H1 (cell line): ENCODE measurements around the gene BCAM. TPM values are rescaled to one million over a fixed set of nuclear protein-coding genes. Genes with fewer than 3 reads are reported as not detected.

Experiments used
- CTCF ChIA-PET: fragments of 300-600 bp; sonication (Branson Sonifier 250); formaldehyde crosslinking; loops from one replicate; lab custom pipeline; 2021; ENCODE audit not compliant: partially characterized antibody; lab: Charles Lee
- POLR2A ChIA-PET: fragments of 300-600 bp; sonication (Branson Sonifier 250); formaldehyde crosslinking; loops from one replicate; lab custom pipeline; 2021; ENCODE audit warnings: inconsistent platforms; ENCODE audit not compliant: partially characterized antibody; lab: Charles Lee
- DNase-seq, 2 experiments: peaks; one replicate each; pipeline versions ENCODE4 v3.0.0 to v3.0.0-alpha.2; 2010 to 2022; ENCODE audit warnings: low spot score in 2 of 2, low read depth in 1 of 2, mixed read lengths in 1 of 2
- FAIRE-seq: peaks from 2 replicates; lab custom pipeline; 2011; peaks lifted over from hg19 to GRCh38; lab: Jason Lieb, UNC
- H2AFZ ChIP-seq: 2 replicates; pipeline ENCODE4 v1.8.1; 2012; ENCODE audit warnings: low read length, inconsistent platforms
- H2AK5ac ChIP-seq: 2 replicates; pipeline ENCODE4 v1.6.1; 2013; ENCODE audit warnings: low read depth, low read length
- H2BK120ac ChIP-seq: replicated peaks from 2 replicates; pipeline ENCODE3; 2013; ENCODE audit warnings: low read depth, low read length, inconsistent platforms
- H2BK12ac ChIP-seq: 2 replicates; pipeline ENCODE4 v1.6.1; 2013; ENCODE audit warnings: low read depth, low read length
- H2BK15ac ChIP-seq: 2 replicates; pipeline ENCODE4 v1.6.1; 2013; ENCODE audit warnings: low read length
- H2BK20ac ChIP-seq: 2 replicates; pipeline ENCODE4 v1.6.1; 2013; ENCODE audit warnings: low read length
- H2BK5ac ChIP-seq: 2 replicates; pipeline ENCODE4 v1.6.1; 2013; ENCODE audit warnings: low read depth, low read length
- H3K14ac ChIP-seq: 2 replicates; pipeline ENCODE4 v1.6.1; 2013; ENCODE audit warnings: inconsistent platforms; ENCODE audit not compliant: insufficient read length
- H3K18ac ChIP-seq: 2 replicates; pipeline ENCODE4 v1.6.1; 2013; ENCODE audit warnings: low read length; ENCODE audit errors: extremely low read depth
- H3K23ac ChIP-seq: 2 replicates; pipeline ENCODE4 v1.6.1; 2013; ENCODE audit warnings: inconsistent platforms; ENCODE audit not compliant: insufficient read length
- H3K23me2 ChIP-seq: 2 replicates; pipeline ENCODE4 v1.6.1; 2013; ENCODE audit warnings: low read depth, low read length
- H3K27ac ChIP-seq: 2 replicates; pipeline ENCODE4 v1.6.1; 2011; ENCODE audit warnings: low read depth, low read length, inconsistent platforms
- H3K27me3 ChIP-seq, 4 experiments: replicated peaks in 1 of 4; 1 replicate in 1 of 4; 2 replicates in 3 of 4; pipeline versions ENCODE4 v1.6.1 to v1.8.1; 2011 to 2013; ENCODE audit warnings: low read length in 3 of 4, mild to moderate bottlenecking in 3 of 4, inconsistent platforms in 2 of 4, mixed read lengths in 2 of 4, moderate library complexity in 1 of 4; ENCODE audit not compliant: control insufficient read depth in 3 of 4, insufficient read depth in 3 of 4; ENCODE audit errors: extremely low read depth in 1 of 4
- H3K36me3 ChIP-seq, 4 experiments: 2 replicates each; pipeline versions ENCODE4 v1.6.1 to v1.8.1; 2011 to 2013; ENCODE audit warnings: mild to moderate bottlenecking in 4 of 4, low read length in 3 of 4, moderate library complexity in 2 of 4, control low read depth in 1 of 4, inconsistent platforms in 1 of 4; ENCODE audit not compliant: insufficient read depth in 4 of 4, control insufficient read depth in 2 of 4
- H3K4ac ChIP-seq: replicated peaks from 2 replicates; pipeline ENCODE3; 2013; ENCODE audit warnings: low read length, low read depth, mixed read lengths, inconsistent platforms; ENCODE audit not compliant: insufficient read length
- H3K4me1 ChIP-seq, 4 experiments: replicated peaks in 1 of 4; 1 replicate in 1 of 4; 2 replicates in 3 of 4; pipeline versions ENCODE4 v1.6.1 to v1.8.1; 2011 to 2013; ENCODE audit warnings: low read length in 3 of 4, inconsistent platforms in 2 of 4, mixed read lengths in 1 of 4; ENCODE audit not compliant: insufficient read depth in 4 of 4, control insufficient read depth in 3 of 4
- H3K4me2 ChIP-seq, 2 experiments: 2 replicates each; pipeline versions ENCODE4 v1.6.1 to v1.8.1; 2011 to 2013; ENCODE audit warnings: low read depth in 2 of 2, low read length in 2 of 2, control low read depth in 1 of 2, inconsistent platforms in 1 of 2, mild to moderate bottlenecking in 1 of 2; ENCODE audit not compliant: insufficient read depth in 1 of 2
- H3K4me3 ChIP-seq, 4 experiments: fragments of 200-600, 300-600 bp in 1 of 4; sonication (generic), shearing (Covaris generic), sonication (Bioruptor Twin) in 1 of 4; 2 replicates each; pipeline versions ENCODE4 v1.5.1 to v1.8.1; 2011 to 2016; ENCODE audit warnings: low read length in 4 of 4, low read depth in 3 of 4, control low read depth in 2 of 4, inconsistent platforms in 2 of 4, mild to moderate bottlenecking in 2 of 4, mixed read lengths in 1 of 4, moderate library complexity in 1 of 4; ENCODE audit not compliant: insufficient read depth in 2 of 4; ENCODE audit errors: extremely low read depth in 1 of 4
- H3K56ac ChIP-seq: replicated peaks from 2 replicates; pipeline ENCODE3; 2013; ENCODE audit warnings: low read depth, mild to moderate bottlenecking, mixed read lengths, low read length, inconsistent platforms; ENCODE audit not compliant: insufficient read length
- H3K79me1 ChIP-seq: 2 replicates; pipeline ENCODE4 v1.6.1; 2013; ENCODE audit warnings: low read depth, low read length, control low read depth
- H3K79me2 ChIP-seq, 2 experiments: 2 replicates each; pipeline versions ENCODE4 v1.6.1 to v1.8.1; 2012 to 2013; ENCODE audit warnings: low read length in 2 of 2, mild to moderate bottlenecking in 2 of 2, inconsistent platforms in 1 of 2; ENCODE audit not compliant: insufficient read depth in 2 of 2, control insufficient read depth in 1 of 2
- H3K9ac ChIP-seq, 4 experiments: replicated peaks in 1 of 4; 1 replicate in 1 of 4; 2 replicates in 3 of 4; pipeline versions ENCODE4 v1.6.1 to v1.8.1; 2011 to 2013; ENCODE audit warnings: low read depth in 3 of 4, low read length in 3 of 4, control low read depth in 2 of 4, mild to moderate bottlenecking in 2 of 4, moderate library complexity in 2 of 4, inconsistent platforms in 1 of 4; ENCODE audit errors: extremely low read depth in 1 of 4
- H3K9me3 ChIP-seq, 2 experiments: 2 replicates each; pipeline versions ENCODE4 v1.6.1 to v1.8.1; 2012 to 2013; ENCODE audit warnings: mild to moderate bottlenecking in 2 of 2, moderate library complexity in 2 of 2, control low read depth in 1 of 2, inconsistent platforms in 1 of 2, low read depth in 1 of 2, low read length in 1 of 2, mixed read lengths in 1 of 2; ENCODE audit not compliant: insufficient read depth in 2 of 2
- H4K20me1 ChIP-seq, 2 experiments: replicated peaks in 1 of 2; 2 replicates each; pipeline versions ENCODE3 to v1.8.1; 2011 to 2013; ENCODE audit warnings: inconsistent platforms in 2 of 2, low read length in 2 of 2, mild to moderate bottlenecking in 1 of 2; ENCODE audit not compliant: insufficient read depth in 2 of 2, control insufficient read depth in 1 of 2
- H4K5ac ChIP-seq: 2 replicates; pipeline ENCODE4 v1.6.1; 2013; ENCODE audit warnings: low read length, low read depth, mixed read lengths, inconsistent platforms; ENCODE audit not compliant: insufficient read length
- H4K8ac ChIP-seq: 2 replicates; pipeline ENCODE4 v1.8.0; 2013; ENCODE audit warnings: mild to moderate bottlenecking, moderate library complexity, low read length, inconsistent platforms; ENCODE audit not compliant: insufficient read depth; ENCODE audit errors: extremely low read depth
- H4K91ac ChIP-seq: replicated peaks from 2 replicates; pipeline ENCODE3; 2013; ENCODE audit warnings: low read length, mixed read lengths, inconsistent platforms; ENCODE audit not compliant: insufficient read length
- BRCA1 ChIP-seq: IDR thresholded peaks from 2 replicates; pipeline ENCODE4 v1.6.1; 2012; ENCODE audit warnings: low read depth, low read length, improper control_type of control experiment
- CEBPB ChIP-seq: IDR thresholded peaks from 2 replicates; pipeline ENCODE4 v1.6.1; 2012; ENCODE audit warnings: low read depth, low read length
- CREB1 ChIP-seq: IDR thresholded peaks from 2 replicates; pipeline ENCODE4 v1.6.1; 2012; ENCODE audit warnings: inconsistent platforms
- GTF2F1 ChIP-seq: IDR thresholded peaks from 2 replicates; pipeline ENCODE4 v1.6.1; 2012; ENCODE audit warnings: low read depth, low read length, improper control_type of control experiment, borderline replicate concordance
- JUN ChIP-seq: IDR thresholded peaks from 2 replicates; pipeline ENCODE4 v1.6.1; 2011; ENCODE audit warnings: low read depth, mild to moderate bottlenecking, improper control_type of control experiment, low read length
- JUND ChIP-seq: IDR thresholded peaks from 2 replicates; pipeline ENCODE4 v1.6.1; 2011; ENCODE audit warnings: mild to moderate bottlenecking, improper control_type of control experiment, low read length
- TAF1 ChIP-seq: IDR thresholded peaks from 2 replicates; pipeline ENCODE4 v1.6.1; 2011; ENCODE audit warnings: mild to moderate bottlenecking, low read depth, low read length
- TBP ChIP-seq: IDR thresholded peaks from 2 replicates; pipeline ENCODE4 v1.6.1; 2011; ENCODE audit warnings: low read depth, low read length, improper control_type of control experiment
- WGBS, 2 experiments: shearing (Covaris generic) in 1 of 2; methylation state at CpG; one replicate each; pipeline versions ENCODE4 v1.1.6 to v1.1.7; 2013 to 2015; ENCODE audit warnings: low lambda C conversion rate in 2 of 2, mixed read lengths in 2 of 2, inconsistent platforms in 1 of 2, low coverage in 1 of 2, missing lambda C conversion rate in 1 of 2; ENCODE audit not compliant: insufficient replicate concordance in 2 of 2, insufficient coverage in 1 of 2, insufficient read length in 1 of 2; ENCODE audit errors: extremely low coverage in 1 of 2, missing lambda C conversion rate in 1 of 2; 5-methylcytosine and 5-hydroxymethylcytosine counted together
- polyA plus RNA-seq, 7 experiments: library from polyadenylated mRNA; depleted of rRNA in 3 of 7; stranded (reverse) in 5 of 7; unstranded in 2 of 7; fragments of >200 nt in 5 of 7; fragments of 200-250 nt in 2 of 7; gene quantifications; 1 replicate in 5 of 7; 2 replicates in 1 of 7; 4 replicates in 1 of 7; pipeline versions ENCODE4 v1.2.1 to v1.2.3, GENCODE V29; 2011 to 2013; ENCODE audit warnings: missing spikeins in 2 of 7, mixed read lengths in 2 of 7
- total RNA-seq: library from RNA; stranded (reverse); fragmentation: NEBNext Ultra II Directional; extraction: Animal tissue kit (Norgen Biotek cat#: 25700); gene quantifications from 2 replicates; pipeline ENCODE4 v1.2.1, GENCODE V29; 2021
- TF ChIP-seq, protein P1 (sequence below), 3 experiments: IDR thresholded peaks; 1 replicate in 2 of 3; 2 replicates in 1 of 3; pipeline versions ENCODE4 v1.5.1 to v1.6.1; 2011; ENCODE audit warnings: low read length in 3 of 3, mild to moderate bottlenecking in 3 of 3, inconsistent platforms in 2 of 3, low read depth in 1 of 3, moderate library complexity in 1 of 3; ENCODE audit not compliant: insufficient read depth in 1 of 3; ENCODE audit errors: control extremely low read depth in 1 of 3
- TF ChIP-seq, protein P2 (sequence below): IDR thresholded peaks from 2 replicates; pipeline ENCODE4 v1.6.1; 2012; ENCODE audit warnings: inconsistent platforms

The BCAM gene
- total and polyA plus RNA-seq, 2 of the 8 experiments (the other 6 are each of a cell fraction or from before 2014, with no cell fraction given): 32.5 to 81.4 TPM

DNA sequence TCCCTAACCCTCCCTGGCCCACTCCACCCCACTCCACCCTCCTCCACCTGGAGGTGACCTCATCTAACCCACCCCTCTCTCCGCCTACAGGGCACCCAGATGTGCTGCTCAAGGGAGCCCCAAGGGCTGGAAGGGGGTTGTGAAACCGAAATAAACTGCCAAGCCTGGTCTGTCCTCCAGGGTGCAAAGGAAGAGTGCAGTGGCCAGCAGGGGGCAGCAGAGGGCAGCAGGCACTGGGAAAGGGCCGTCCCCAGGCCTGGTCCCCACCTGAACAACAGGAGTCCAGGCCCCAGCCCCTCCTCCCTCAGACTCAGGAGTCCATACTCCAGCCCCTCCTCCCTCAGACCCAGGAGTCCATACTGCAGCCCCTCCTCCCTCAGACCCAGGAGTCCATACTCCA lies 8.4 kb upstream of the BCAM start:
- H3K27me3 ChIP-seq: peaks cover 0 to 19% (median 17%) of the 10 kb centered on the region in 4 experiments; a peak in 6 of 7 replicates
- H3K18ac ChIP-seq: no peak overlapping the region
- H2AFZ ChIP-seq: no peak overlapping the region
- no peak overlapping the region for H3K27ac ChIP-seq
- no peaks in the 10 kb centered on the region for H3K79me1 ChIP-seq
- DNase-seq (peak; percentile 91 to 99), FAIRE-seq (peak; percentile 80)
- peaks cover 0 to 3% (median 2%) of the 10 kb centered on the region in 4 experiments; a peak in 2 of 8 replicates for H3K36me3 ChIP-seq
- no peak overlapping the region for H3K23ac ChIP-seq
- no peak overlapping the region for H2BK20ac ChIP-seq
- no peak overlapping the region for H4K5ac ChIP-seq
- H3K9me3 ChIP-seq: no peaks in the 10 kb centered on the region
- H4K20me1 ChIP-seq: peaks cover 0 to 2% of the 10 kb centered on the region in 2 experiments
- H4K8ac ChIP-seq: no peak overlapping the region
- H3K4me2 ChIP-seq: no peak overlapping the region; a peak in 1 of 4 replicates
- no peak overlapping the region for H3K14ac ChIP-seq
- no peaks in the 10 kb centered on the region for H3K79me2 ChIP-seq
- H3K23me2 ChIP-seq: 0 out of 2 replicates have a peak, but pooled peaks cover 1% of the 10 kb centered on the region
- no peak overlapping the region for H2AK5ac ChIP-seq
- no peak overlapping the region for H4K91ac ChIP-seq
- H2BK15ac ChIP-seq: no peak overlapping the region
- no peak overlapping the region for H3K4ac ChIP-seq
- no peak overlapping the region for H3K56ac ChIP-seq
- peak overlapping the region; percentile 60; the same call in 1 of the 2 replicates for H2BK12ac ChIP-seq
- no peak overlapping the region for H3K4me3 ChIP-seq
- 20% methylated on average over 1 of the region's 3 CpGs; no CpG with 5 or more reads in 1 of the 2 experiments for WGBS, 2 experiments
- POLR2A ChIA-PET: interaction anchor here (0.8 to 1.0 kb wide), 2 partner anchors 16 to 18 kb away, joined by 3 read pairs; no protein-coding TSS in a partner anchor
- no peak overlapping the region for H2BK120ac ChIP-seq
- no peak overlapping the region for H3K9ac ChIP-seq
- CTCF ChIA-PET: interaction anchor here (1.5 to 9.2 kb wide), 2 partner anchors 14 to 17 kb away, joined by 7 to 80 read pairs; no protein-coding TSS in a partner anchor
- H3K4me1 ChIP-seq: peaks cover 5 to 10% (median 6%) of the 10 kb centered on the region in 4 experiments; a peak in 6 of 7 replicates
- H2BK5ac ChIP-seq: peak overlapping the region; percentile 69; the same call in 1 of the 2 replicates
- TF ChIP-seq TAF1 (no peak), GTF2F1 (no peak), TBP (no peak), CEBPB (peak; percentile 80), JUND (peak; percentile 53; the same call in 1 of the 2 replicates), CREB1 (0 out of 2 replicates have a peak, but pooled peaks have one; percentile 43), JUN (no peak), BRCA1 (no peak)
- TF ChIP-seq, protein P1, sequence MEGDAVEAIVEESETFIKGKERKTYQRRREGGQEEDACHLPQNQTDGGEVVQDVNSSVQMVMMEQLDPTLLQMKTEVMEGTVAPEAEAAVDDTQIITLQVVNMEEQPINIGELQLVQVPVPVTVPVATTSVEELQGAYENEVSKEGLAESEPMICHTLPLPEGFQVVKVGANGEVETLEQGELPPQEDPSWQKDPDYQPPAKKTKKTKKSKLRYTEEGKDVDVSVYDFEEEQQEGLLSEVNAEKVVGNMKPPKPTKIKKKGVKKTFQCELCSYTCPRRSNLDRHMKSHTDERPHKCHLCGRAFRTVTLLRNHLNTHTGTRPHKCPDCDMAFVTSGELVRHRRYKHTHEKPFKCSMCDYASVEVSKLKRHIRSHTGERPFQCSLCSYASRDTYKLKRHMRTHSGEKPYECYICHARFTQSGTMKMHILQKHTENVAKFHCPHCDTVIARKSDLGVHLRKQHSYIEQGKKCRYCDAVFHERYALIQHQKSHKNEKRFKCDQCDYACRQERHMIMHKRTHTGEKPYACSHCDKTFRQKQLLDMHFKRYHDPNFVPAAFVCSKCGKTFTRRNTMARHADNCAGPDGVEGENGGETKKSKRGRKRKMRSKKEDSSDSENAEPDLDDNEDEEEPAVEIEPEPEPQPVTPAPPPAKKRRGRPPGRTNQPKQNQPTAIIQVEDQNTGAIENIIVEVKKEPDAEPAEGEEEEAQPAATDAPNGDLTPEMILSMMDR (IDR thresholded peaks at IDR 0.05; ENCODE audit: control extremely low read depth in 1 of 3, insufficient read depth in 1 of 3, low read depth in 1 of 3, low read length in 3 of 3): peak; percentile 96 to 99 (median 99)
- TF ChIP-seq, protein P2, sequence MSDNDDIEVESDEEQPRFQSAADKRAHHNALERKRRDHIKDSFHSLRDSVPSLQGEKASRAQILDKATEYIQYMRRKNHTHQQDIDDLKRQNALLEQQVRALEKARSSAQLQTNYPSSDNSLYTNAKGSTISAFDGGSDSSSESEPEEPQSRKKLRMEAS: peak; percentile 13; the same call in 1 of the 2 replicates
